ENCODE measurements around the gene CLRN3.

Gene CLRN3

GRCh38 chr10:127937069-127937468 is 44.3 kb upstream of the CLRN3 start (continued):
- TF ChIP-seq ZSCAN4 (tag by site-specific recombination; IDR thresholded peaks at IDR 0.05) (no peak), ZNF529 (tag by site-specific recombination; IDR thresholded peaks at IDR 0.05; ENCODE audit: insufficient replicate concordance) (no peak), ZBTB7A (tag by site-specific recombination; IDR thresholded peaks at IDR 0.05; ENCODE audit: low read depth) (no peak)

- Histone ChIP-seq H3K4me1 (ENCODE audit: control insufficient read depth, insufficient read depth, low read length) (no peaks in the 10 kb centered on the region), H3K27ac (ENCODE audit: extremely low read depth, low read depth, low read length) (no peak overlapping the region), H3K4me3 (ENCODE audit: low read depth, low read length) (no peak overlapping the region), H3K9me3 (ENCODE audit: control insufficient read depth, insufficient read depth, low read depth, low read length) (no peaks in the 10 kb centered on the region), H3K36me3 (ENCODE audit: control insufficient read depth in 2 of 2, insufficient read depth in 1 of 2, low read length in 2 of 2) (no peaks in the 10 kb centered on the region)
- CTCF ChIA-PET, result no interaction called here
- TF ChIP-seq ZNF654 (tag by site-specific recombination; IDR thresholded peaks at IDR 0.05; ENCODE audit: low read depth), result no peak
- TF ChIP-seq KLF9 (tag by site-specific recombination; IDR thresholded peaks at IDR 0.05; ENCODE audit: low read depth), result no peak
- TF ChIP-seq INSM2 (tag by site-specific recombination; IDR thresholded peaks at IDR 0.05), result no peak
- TF ChIP-seq ZNF548 (tag by site-specific recombination; IDR thresholded peaks at IDR 0.05), result no peak
- TF ChIP-seq BCL11A (tag by site-specific recombination; IDR thresholded peaks at IDR 0.05; ENCODE audit: low read depth), result no peak
- TF ChIP-seq ZNF555 (tag by site-specific recombination; conservative IDR thresholded peaks at IDR 0.05), result no peak
- no peak for TF ChIP-seq ZNF354C (tag by site-specific recombination; IDR thresholded peaks at IDR 0.05; ENCODE audit: borderline replicate concordance, low read depth)
- TF ChIP-seq GLIS1 (tag by site-specific recombination; IDR thresholded peaks at IDR 0.05), result no peak
- no peak for TF ChIP-seq ZNF394 (tag by site-specific recombination; IDR thresholded peaks at IDR 0.05; ENCODE audit: borderline replicate concordance)
- TF ChIP-seq ZNF280D (tag by site-specific recombination; IDR thresholded peaks at IDR 0.05), result no peak
- TF ChIP-seq ZNF350 (tag by site-specific recombination; IDR thresholded peaks at IDR 0.05), result no peak
- TF ChIP-seq ZSCAN23 (tag by site-specific recombination; IDR thresholded peaks at IDR 0.05), result no peak
- no peak for TF ChIP-seq HOXD13 (CRISPR knock-in tag; IDR thresholded peaks at IDR 0.05; ENCODE audit: borderline replicate concordance)
- POLR2A ChIA-PET, result no interaction called here
Measured at GRCh38 chr10:127935071-127935561, 42.4 kb upstream of the CLRN3 start.

- Histone ChIP-seq H3K4me3 (ENCODE audit: low read depth, low read length) (no peak overlapping the region), H3K9me3 (ENCODE audit: control insufficient read depth, insufficient read depth, low read depth, low read length) (no peaks in the 10 kb centered on the region), H3K27ac (ENCODE audit: extremely low read depth, low read depth, low read length) (no peak overlapping the region), H3K36me3 (ENCODE audit: control insufficient read depth in 2 of 2, insufficient read depth in 1 of 2, low read length in 2 of 2) (no peaks in the 10 kb centered on the region), H3K4me1 (ENCODE audit: control insufficient read depth, insufficient read depth, low read length) (no peaks in the 10 kb centered on the region)
- POLR2A ChIA-PET, result no interaction called here
- CTCF ChIA-PET, result no interaction called here
- TF ChIP-seq ZBTB26 (tag by site-specific recombination; optimal IDR thresholded peaks at IDR 0.05) (no peak), ZNF175 (tag by site-specific recombination; IDR thresholded peaks at IDR 0.05) (no peak), PRDM10 (tag by site-specific recombination; IDR thresholded peaks at IDR 0.05) (no peak), ZNF148 (tag by site-specific recombination; IDR thresholded peaks at IDR 0.05; ENCODE audit: borderline replicate concordance) (no peak)
Measured at GRCh38 chr10:127934383-127934782, 41.6 kb upstream of the CLRN3 start.

Measured in HEK293 (cell line).